LHCN-M2 (cell line): Measurements from ENCODE around the gene KIF26A. TPM values are rescaled to one million over a fixed set of nuclear protein-coding genes. Genes with fewer than 3 reads are reported as not detected.
"Not testable (repeated sequence)": the region's sequence is repeated elsewhere in the genome, so short reads cannot be mapped to it uniquely, and the experiment has no call there.

Experiments used
- DNase-seq: peaks from one replicate; pipeline ENCODE4 v3.0.0-alpha.2; 2012; ENCODE audit warnings: low read depth
- total RNA-seq: library from RNA; depleted of rRNA; stranded (reverse); fragments of >200 nt; gene quantifications from 2 replicates; pipeline ENCODE4 v1.2.3, GENCODE V29; 2014

Gene KIF26A
- total RNA-seq, 1 experiment from 2014 or later, result not detected

DNA sequence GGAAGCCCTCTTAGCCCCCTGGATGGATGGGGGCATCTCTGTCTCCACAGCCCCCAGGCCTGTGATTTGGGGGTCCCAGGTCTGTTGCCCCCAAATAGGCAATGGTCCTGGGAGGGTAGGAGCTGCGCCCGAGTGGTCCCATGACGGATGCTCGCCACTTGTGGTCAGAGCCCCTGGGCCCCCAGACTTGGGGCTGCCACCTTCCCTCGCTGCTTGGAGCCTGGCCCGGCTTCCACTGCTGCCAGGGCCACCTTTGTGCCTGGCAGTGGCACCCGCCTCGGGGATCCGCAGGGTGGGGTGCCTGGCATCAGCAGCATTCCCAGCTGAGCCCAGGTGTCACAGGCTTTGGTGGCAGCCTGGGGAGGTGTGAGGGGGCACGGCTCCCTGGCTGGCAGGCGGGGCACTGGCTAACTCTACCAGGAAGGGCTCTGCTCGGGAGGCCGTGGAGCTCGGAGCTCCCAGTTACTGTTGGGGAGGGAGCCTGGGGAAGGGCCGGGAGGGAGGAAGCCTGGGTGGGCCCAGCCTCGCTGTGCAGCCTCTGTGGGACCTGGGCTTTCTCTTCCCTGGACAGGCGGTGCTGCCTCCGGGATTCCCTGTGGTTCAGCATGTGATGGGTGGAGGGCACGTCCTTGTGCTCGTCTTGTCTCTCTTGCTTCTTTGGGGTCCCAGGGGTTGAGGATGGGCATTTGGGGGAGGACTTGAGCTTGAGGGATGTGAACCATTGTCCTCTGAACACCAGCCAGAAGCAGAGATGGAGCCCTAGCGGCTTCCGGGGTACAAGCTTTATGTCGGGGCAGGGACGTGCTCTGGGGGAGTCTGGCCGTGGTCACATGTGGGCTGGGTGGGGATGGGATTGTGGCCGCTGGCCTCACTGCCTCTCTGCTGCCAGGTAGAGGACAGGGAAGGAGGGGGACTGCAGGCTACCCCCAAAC lies 5.4 kb downstream of the KIF26A start:
- DNase-seq, result no peak

DNA sequence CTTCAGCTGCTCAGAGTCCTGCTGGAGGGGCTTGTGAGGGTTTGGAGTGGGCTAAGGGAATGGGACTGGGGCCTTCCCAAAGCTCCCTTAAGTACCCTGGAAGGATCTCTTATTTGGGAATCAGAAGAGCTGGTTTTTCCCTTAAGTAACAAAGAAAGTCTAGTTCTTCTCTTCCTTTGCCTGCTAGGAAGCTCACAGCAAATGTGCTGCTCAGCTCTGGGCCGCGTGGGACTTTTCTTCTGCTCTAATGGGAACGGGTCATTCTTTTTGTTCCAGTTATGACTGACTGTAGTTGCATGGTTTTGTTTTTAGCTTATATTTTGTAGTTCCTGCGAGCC lies 6.0 kb downstream of the KIF26A start:
- DNase-seq, result no peak

- DNase-seq, result no peak
These were observed 6.8 kb downstream of the KIF26A start for GRCh38 chr14:104144911-104145825.

- no peak for DNase-seq
These were observed 7.6 kb downstream of the KIF26A start for GRCh38 chr14:104145826-104146601.

DNA sequence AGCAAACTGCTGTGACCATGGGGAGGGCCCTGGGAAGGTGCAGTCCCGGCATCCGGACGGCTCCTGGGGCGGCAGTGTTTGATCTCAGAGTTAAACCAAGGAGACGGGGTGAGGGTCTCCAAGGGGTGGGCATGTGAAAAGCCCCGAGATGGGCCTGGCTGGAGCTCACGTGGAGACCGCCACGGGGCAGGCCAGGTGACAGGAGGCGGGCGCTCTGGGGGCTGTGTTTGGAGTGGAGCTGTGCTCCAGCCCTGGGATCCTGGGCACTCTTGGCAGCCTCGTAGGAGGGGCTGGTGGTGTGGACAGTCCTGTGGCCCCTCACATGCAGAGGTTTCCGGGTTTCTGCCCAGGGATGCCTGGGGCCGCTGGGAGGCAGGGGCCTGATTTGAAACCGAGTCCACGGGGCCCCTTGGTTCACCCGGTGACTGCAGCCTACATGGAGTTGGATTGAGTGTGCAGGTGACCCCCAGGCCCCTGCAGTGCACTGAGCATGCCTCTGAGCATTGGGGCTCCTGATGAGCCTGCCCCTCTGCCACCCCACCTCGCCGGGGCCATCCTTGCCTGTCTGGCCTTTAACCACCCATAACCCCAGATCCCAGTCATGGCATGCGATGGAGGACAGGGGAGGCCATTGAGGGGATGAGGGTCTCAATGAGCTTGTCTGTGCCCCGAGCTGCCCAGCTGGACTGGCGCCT lies 8.4 kb downstream of the KIF26A start:
- no peak for DNase-seq

- no peak for DNase-seq
These were observed 9.1 kb downstream of the KIF26A start for GRCh38 chr14:104147346-104148125.

DNA sequence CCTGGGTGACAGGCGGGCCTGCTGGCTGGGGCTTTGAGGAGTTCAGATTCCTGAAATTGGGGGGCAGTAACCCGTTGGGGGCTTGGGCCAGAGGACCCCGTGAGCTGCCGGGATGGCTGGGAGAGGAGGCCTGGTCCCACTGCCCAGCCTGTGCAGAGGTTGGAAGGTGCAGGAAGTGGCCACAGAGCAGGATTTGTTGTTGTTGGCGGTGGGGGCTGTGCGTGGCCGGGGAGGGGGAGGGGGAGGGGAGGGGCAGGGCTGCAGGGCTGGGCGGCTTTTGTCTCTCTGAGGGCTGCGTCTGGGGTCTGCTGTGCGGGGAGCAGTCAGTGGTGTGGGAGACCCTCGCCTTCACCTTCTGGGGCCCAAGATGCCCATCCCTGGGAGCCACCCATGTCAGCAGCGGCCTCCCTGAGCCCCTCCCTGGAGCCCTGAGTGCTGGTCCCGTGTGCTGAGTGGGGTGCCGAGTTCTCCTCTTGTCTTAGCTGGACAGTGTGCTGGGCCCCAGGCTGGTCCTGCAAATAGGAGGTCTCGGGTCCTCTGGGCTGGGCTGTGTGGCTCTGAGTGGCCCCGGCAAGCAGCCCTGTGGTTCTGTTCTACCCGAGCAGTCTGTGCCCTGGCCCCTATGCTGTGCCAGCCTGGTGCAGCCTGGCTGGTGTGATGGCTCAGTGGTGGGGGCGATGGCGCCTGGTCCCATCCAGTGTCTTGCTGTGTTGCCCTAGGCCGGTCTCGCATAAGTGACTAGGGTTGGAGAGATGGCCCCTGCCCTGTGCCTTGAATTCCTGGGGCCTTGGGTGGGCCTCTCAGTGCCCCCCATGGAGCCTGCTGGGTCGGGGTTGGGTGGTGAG lies 10.3 kb downstream of the KIF26A start:
- DNase-seq, result no peak

- no peak for DNase-seq
These were observed 10.8 kb downstream of the KIF26A start for GRCh38 chr14:104149278-104149595.

GRCh38 chr14:104149617-104150135 lies 11.3 kb downstream of the KIF26A start:
- DNase-seq, result no peak

DNA sequence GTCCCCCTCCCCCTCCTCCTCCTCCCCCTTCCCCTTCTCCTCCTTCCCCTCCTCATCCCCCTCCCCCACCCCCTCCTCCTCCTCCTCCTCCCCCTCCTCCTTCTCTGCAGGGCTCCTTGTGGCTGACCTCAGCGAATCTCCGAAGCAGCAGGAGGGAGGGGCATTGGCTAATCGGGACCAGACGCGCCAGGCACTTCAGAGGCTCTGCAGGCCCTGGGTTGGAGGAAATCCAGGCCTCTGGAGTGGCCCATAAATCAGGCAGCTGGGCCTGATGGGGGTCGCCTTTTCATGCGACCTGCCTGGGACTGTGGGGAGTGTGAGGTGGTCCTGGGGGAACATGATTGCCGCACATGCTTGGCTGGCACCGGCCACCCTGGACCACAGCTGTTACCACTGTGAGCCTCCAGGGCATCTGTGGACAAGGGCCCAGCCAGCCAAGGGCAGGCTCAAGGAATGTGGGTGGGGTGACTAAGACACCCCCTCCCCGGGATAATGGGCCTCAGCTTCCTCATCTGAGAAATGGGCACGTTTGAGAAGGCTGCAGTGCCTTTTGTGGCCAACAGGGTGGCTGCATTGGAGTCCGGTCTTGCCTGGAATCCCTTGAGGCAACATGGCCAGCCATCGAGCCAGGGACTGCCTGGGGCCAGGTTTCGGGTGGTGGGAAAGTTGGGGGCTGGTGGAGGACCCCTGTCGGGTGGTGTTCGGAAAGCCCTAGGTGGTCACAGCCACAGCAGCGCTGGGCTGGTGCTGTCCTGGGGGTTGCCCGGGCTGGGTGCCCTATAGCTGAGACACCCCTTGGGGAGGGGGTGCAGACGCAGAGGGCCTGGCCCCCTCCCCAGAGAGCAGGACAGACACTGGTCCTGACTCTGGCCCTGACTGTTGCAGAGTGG lies 12.0 kb downstream of the KIF26A start:
- DNase-seq, result no peak

DNA sequence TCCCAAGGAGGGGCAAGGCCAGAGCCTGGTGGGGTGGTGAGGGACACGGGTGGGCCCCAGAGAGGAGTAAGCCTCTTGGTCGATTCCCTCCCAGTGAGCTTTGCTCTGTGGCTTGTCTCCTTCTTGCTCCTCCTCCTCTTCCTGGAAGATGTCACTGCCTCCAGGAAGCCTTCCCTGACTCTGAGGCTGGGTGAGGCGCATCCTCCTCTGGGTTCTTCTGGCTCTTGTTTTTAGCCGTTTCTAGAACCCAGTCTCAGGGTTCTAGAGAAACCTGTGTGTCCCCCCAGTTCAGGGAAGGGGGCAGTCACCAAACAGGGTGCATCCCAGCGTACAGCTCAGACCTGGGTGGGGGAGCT lies 12.6 kb downstream of the KIF26A start:
- no peak for DNase-seq

DNA sequence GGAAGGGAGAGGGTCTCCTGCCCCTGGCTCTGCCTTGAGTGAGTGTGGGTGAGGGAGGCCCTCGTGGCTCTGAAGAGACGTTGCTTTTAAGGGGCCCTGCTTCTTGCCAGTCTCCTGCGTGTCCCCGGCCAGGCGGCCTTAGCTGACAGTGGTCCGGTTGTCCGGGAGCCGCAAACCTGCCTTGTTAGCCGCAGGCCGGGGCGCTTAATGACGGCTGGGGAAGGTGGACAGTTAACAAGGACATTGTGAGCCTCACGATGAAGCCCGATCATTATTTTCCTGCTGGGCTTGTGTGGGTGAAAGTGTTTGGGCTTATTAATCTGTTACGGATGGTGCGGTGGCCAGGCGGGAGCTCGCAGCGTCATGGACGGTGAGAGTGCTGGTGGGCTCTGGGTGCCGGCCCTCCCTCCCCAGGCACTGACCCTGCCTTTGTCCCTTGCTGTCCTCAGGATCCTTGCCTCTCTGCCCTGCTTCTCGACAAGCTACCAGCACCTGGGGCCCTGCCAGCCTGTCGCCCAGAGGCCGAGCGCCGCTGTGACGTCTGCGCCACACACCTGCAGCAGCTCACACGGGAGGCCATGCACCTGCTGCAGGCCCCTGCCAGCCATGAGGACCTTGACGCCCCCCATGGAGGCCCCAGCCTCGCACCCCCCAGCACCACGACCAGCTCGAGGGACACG lies 13.3 kb downstream of the KIF26A start:
- no peak for DNase-seq

DNA sequence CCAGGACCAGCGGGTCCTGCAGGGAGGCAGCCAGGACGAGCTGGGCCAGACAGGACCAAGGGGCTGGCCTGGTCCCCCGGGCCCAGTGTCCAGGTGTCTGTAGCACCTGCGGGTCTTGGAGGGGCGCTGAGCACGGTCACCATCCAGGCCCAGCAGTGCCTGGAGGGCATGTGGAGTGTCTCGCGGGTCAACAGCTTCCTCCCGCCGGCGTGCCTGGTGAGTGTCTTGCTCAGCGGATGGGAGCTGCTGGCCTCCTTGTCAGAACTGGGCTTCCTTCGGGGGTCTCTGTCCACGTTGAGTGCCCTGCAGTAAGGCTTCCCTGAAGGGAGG lies 13.8 kb downstream of the KIF26A start:
- DNase-seq, result no peak

GRCh38 chr14:104152686-104153393 lies 14.5 kb downstream of the KIF26A start:
- no peak for DNase-seq

GRCh38 chr14:104153394-104153755 lies 15.0 kb downstream of the KIF26A start:
- not testable (repeated sequence) for DNase-seq

DNA sequence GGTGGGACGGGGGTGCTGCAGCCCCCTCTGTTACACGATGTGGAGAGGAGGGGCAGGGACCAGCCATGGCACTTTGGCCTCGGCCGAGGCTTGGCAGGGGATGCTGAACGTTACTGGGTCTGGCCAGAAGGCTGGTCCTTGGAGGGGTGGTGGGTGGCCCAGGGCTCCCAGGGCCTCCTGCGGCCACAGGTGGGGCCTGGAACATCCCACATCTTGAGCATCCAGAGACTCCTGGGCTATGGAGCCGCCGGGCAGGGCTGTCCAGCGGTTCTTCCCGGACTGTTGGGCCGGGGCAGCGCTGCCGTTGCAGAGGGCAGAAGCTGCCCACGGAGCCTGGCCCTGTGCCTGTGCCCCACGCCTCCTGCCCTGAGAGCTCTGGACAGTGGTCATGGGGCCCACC lies 15.9 kb downstream of the KIF26A start:
- no peak for DNase-seq

GRCh38 chr14:104155513-104155912 lies 17.1 kb downstream of the KIF26A start:
- DNase-seq, result no peak
